SJCRH30 (cell line): ENCODE results near the gene GNAS-AS1. TPM values are rescaled to one million over a fixed set of nuclear protein-coding genes. Genes with fewer than 3 reads are reported as not detected.

Experiments
- DNase-seq, 2 experiments: peaks; one replicate each; pipeline ENCODE4 v3.0.0-alpha.2; 2015 to 2020
- H3K27ac ChIP-seq: fragments of 250-450 bp; sonication (Bioruptor Pico); 2 replicates; pipeline ENCODE4 v1.5.1; 2020; ENCODE audit warnings: mild to moderate bottlenecking, moderate library complexity
- H3K27me3 ChIP-seq: fragments of 250-450 bp; sonication (Bioruptor Pico); 2 replicates; pipeline ENCODE4 v1.5.1; 2020; ENCODE audit warnings: mild to moderate bottlenecking, moderate library complexity
- H3K36me3 ChIP-seq: fragments of 250-450 bp; sonication (Bioruptor Pico); 2 replicates; pipeline ENCODE4 v1.5.1; 2020; ENCODE audit warnings: mild to moderate bottlenecking, moderate library complexity
- H3K4me1 ChIP-seq: fragments of 250-450 bp; sonication (Bioruptor Pico); 2 replicates; pipeline ENCODE4 v1.5.1; 2020; ENCODE audit warnings: mild to moderate bottlenecking, moderate library complexity
- H3K4me3 ChIP-seq: fragments of 250-450 bp; sonication (Bioruptor Pico); 2 replicates; pipeline ENCODE4 v1.5.1; 2020; ENCODE audit warnings: mild to moderate bottlenecking, moderate library complexity
- H3K9me3 ChIP-seq: fragments of 250-450 bp; sonication (Bioruptor Pico); replicated peaks from 2 replicates; pipeline ENCODE4 v1.5.1; 2020; ENCODE audit warnings: mild to moderate bottlenecking, moderate library complexity
- total RNA-seq: library from RNA; depleted of rRNA; stranded (reverse); fragments of >200 nt; shearing (Covaris generic); gene quantifications from 2 replicates; pipeline ENCODE4 v1.2.3, GENCODE V29; 2014

The GNAS-AS1 gene
- total RNA-seq, 1 experiment from 2014 or later: not detected

DNA sequence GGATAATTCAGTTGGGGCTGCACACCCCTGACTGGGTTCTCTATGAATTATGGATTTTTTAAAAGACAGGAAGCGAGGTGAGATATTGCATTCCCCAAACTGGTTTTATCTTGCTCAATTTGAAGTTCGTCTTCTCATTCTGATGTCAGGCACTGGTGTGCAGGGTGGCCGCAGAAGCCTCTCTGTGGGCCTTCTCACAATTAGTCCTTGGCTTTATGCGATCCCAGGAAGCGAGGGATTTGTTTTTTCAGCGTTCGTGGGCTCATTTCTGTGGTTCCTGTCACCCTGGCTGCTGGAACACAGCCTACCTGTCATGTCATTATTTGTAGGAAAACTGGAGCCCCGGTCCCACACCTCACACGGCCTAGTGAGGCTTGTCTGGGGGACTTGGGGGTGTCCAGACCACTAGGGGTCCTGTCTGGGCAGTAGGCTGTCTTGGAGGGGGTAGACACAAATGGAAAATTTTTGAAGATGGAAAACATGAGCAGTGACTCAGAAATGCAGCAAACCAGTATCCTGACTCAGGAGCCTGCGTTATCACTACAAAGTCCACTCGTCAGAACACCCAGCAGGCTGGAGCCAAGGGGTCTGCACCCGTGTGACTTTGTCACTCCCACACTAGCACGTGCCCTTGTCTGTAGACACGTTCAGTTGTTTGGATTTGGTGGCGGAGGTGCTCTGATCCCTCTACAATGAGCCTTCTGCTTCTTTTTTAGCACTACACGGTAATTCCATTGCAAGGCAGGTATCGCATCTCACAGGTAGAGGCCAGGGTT is 42.2 kb downstream of the GNAS-AS1 start:
- Histone ChIP-seq H3K27me3 (peaks cover 17% of the 10 kb centered on the region), H3K9me3 (no peaks in the 10 kb centered on the region), H3K36me3 (no peaks in the 10 kb centered on the region), H3K27ac (no peak overlapping the region), H3K4me1 (no peaks in the 10 kb centered on the region), H3K4me3 (no peak overlapping the region)
- no peak for DNase-seq

DNA sequence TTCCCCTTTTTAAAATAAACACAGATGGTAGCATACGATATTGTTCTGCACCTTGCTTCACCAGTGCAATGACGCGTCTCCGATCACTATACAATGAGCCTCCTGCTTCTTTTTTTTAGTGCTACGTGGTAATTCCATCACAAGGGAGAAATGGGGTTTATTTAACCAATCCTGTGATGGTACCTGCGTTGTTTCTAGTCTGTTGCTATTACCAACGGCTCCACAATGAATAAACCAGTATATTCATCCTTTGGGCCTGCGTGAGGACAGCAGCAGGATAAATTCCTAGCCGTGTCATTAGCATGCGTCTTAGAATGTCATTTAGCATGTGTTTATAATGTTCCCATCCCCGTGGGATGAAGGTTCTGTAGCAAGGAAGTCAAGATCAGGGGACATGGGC is 42.9 kb downstream of the GNAS-AS1 start:
- no peak overlapping the region for H3K4me3 ChIP-seq
- H3K27ac ChIP-seq: no peak overlapping the region
- no peaks in the 10 kb centered on the region for H3K4me1 ChIP-seq
- H3K36me3 ChIP-seq: no peaks in the 10 kb centered on the region
- no peak for DNase-seq
- no peaks in the 10 kb centered on the region for H3K9me3 ChIP-seq
- peaks cover 21% of the 10 kb centered on the region for H3K27me3 ChIP-seq

DNA sequence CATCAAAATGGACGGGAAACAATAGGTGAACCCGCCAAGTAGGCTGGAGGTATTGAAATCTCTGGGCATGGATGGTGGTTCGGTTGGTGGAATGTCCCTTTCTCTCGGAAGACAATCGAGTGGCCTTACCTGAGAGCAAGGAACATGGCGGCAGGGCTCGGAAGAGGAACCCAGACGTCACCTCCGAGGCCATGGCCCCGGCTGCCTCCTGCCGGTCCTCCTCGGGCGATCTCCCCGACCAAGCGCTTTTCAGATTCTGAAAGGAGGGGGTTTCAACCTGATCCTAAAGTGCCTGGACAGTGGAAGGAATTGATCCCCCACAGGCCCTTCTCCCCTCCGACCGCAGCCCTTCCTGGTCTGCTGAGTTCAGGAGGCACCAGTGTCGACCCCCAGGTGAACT is 47.2 kb downstream of the GNAS-AS1 start:
- Histone ChIP-seq H3K36me3 (no peaks in the 10 kb centered on the region), H3K9me3 (no peaks in the 10 kb centered on the region), H3K4me3 (no peak overlapping the region), H3K27ac (no peak overlapping the region), H3K27me3 (peaks cover 34% of the 10 kb centered on the region), H3K4me1 (no peaks in the 10 kb centered on the region)
- no peak for DNase-seq

DNA sequence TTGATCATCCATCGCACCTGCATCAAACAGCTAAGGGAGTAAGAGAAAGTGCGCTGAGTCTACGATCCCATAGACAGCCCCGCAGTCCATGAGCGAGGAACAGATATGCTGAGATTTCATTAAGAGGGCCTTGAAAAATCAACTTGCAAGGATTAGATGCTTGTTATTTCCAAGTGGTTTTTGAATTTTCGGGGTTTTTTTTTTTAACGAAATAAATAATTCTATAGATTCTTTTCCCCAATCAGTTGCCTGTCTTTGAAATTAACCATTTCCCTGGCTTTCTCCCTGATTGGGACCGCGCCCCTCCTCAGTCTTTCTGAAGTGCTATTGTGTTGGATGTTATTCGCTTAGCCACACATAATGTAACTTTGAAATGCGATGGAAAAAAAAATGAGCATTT is 48.6 kb downstream of the GNAS-AS1 start:
- H3K27me3 ChIP-seq: peaks cover 37% of the 10 kb centered on the region
- no peak overlapping the region for H3K27ac ChIP-seq
- no peaks in the 10 kb centered on the region for H3K4me1 ChIP-seq
- no peaks in the 10 kb centered on the region for H3K36me3 ChIP-seq
- no peaks in the 10 kb centered on the region for H3K9me3 ChIP-seq
- H3K4me3 ChIP-seq: no peak overlapping the region
- DNase-seq: no peak

DNA sequence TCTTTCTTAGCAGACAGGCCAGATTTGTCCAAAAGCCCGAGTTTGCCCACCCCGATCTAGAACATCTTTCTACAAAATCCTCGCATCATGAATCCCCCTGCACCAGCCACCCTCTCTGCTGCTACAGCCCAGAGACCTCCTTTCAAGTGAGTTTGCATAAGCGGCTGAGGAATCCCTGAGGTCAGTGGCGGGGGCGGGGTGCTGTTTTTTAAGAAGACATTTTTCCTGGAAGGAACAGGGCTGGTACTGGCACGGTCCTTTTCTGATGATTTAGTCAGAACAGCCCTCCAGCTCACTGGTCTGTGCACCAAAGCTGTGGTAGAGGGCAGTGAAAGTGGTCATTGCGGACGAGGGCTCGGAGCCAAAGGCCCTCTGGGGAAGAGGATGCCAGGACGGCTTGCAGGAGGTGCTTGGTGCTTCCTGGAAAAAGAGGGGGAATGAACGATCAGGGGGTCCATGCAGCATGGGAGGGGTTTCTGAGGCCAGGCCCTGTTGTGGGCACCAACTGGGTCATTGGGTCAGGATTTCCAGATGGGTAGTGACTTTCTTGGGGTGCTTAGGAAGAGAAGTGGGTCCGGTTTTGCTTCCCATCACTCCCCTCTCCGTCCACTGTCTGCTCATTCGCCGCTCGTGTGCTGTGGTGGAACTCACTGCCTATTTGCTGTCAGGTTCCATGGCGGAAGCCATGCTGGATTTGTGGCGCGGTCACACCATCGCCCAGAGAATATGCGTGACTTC is 50.4 kb downstream of the GNAS-AS1 start:
- no peaks in the 10 kb centered on the region for H3K4me1 ChIP-seq
- H3K36me3 ChIP-seq: no peaks in the 10 kb centered on the region
- no peak overlapping the region for H3K4me3 ChIP-seq
- H3K27ac ChIP-seq: no peak overlapping the region
- no peaks in the 10 kb centered on the region for H3K9me3 ChIP-seq
- peaks cover 46% of the 10 kb centered on the region for H3K27me3 ChIP-seq
- DNase-seq: no peak

DNA sequence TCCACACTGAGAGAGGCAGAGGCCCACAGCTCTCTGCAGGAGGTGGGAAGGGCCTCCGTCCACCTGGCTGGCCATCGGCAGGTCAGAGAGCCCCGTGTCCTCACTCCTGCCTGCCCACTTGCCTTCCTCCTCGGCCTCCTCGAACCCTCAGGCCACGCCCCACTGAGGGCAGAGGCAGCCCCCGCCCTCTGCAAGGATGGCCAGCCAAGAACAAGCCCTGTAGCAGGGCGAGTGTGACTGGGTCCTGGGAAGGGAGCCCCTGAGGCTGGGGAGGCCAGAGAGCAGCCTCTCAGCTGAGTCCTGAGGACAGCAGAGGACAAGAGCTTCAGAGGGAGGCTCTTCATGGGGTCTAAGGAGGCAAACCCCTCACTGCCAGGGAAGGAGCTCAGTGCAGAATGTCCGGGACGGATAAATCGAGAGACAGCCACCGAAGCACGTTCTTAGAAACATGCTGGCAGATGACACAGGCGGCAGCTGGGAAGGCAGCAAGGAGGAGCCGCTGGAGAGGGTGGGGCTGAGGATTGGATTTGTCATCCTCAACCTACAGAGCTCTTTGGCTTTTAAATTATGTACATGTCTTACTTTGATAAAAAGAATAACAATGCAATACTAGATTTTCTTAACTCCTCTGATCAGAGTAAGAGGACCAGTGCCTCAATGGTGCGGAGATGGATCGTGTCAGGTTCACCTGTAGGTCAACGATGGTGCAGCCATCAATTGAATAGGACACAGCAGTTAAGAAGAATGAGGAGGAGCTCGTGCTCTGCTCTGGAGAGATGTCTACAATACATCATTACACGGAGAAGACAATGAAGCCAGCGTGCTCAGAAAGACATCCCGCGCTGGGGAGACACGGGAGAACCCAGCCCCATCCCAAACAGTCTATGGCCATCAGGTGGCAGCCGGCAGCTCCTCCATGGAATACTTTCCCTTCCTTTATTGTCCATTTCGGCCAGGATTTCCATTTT is 53.0 kb downstream of the GNAS-AS1 start:
- Histone ChIP-seq H3K4me1 (no peaks in the 10 kb centered on the region), H3K27me3 (peaks cover 49% of the 10 kb centered on the region), H3K36me3 (no peaks in the 10 kb centered on the region), H3K27ac (no peak overlapping the region), H3K9me3 (no peaks in the 10 kb centered on the region), H3K4me3 (no peak overlapping the region)
- peak in 1 of 2 experiments; percentile 41 for DNase-seq

DNA sequence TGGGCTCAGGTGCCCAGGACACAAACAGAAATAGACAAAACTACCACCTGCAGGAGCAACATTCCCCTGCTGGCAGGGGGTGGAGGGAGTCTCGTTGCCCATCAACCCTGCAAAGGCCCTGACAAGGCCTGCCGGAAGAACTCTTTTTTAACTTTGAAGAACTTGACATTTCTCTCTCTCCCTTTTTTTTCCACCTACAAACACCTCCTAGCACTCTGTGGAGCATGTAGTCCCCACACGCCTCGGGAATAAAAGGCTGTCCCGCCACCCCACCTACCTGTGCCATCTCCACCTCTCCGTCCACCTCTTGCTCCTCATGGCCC is 54.8 kb downstream of the GNAS-AS1 start:
- H3K27me3 ChIP-seq: peaks cover 45% of the 10 kb centered on the region
- no peak for DNase-seq
- H3K36me3 ChIP-seq: no peaks in the 10 kb centered on the region
- H3K4me3 ChIP-seq: no peak overlapping the region
- no peak overlapping the region for H3K27ac ChIP-seq
- H3K4me1 ChIP-seq: no peaks in the 10 kb centered on the region
- H3K9me3 ChIP-seq: no peaks in the 10 kb centered on the region

DNA sequence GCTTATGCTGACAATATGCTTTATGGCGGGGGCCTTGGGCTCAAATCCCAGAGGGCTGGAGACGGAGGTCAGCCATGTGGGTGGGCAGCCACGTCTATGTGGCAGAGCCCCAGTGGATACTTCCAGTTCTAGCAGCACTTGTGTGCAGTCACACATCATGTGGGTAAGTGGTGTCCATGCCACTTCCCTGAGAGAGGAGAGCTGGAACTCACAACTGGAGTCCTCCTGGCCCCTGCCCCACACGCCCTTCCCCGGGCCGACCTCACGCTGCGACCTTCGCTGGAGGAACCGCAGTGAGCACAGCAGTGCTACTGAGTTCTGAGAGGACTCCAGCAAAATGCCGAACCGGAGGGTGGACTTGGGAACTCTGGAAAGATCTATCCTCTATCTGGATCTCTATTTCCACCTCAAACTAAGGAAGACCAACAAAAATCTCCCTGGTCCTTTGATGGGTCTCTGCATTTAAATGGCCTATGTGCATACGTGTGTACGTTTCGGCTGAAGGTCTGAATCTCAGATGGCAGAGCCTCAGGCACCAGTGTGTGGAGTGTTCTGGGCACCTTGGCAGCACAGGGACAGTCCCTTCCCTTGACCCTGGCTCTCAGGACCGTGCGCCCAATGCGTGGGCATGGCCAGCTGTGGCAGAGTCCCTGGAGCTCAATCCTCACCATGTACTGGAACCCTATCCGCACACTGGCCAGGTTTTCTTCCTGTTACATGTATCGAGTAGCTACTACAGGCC is 55.4 kb downstream of the GNAS-AS1 start:
- no peak overlapping the region for H3K4me3 ChIP-seq
- no peak for DNase-seq
- H3K27me3 ChIP-seq: peaks cover 40% of the 10 kb centered on the region
- no peak overlapping the region for H3K27ac ChIP-seq
- H3K36me3 ChIP-seq: no peaks in the 10 kb centered on the region
- no peaks in the 10 kb centered on the region for H3K4me1 ChIP-seq
- no peaks in the 10 kb centered on the region for H3K9me3 ChIP-seq

DNA sequence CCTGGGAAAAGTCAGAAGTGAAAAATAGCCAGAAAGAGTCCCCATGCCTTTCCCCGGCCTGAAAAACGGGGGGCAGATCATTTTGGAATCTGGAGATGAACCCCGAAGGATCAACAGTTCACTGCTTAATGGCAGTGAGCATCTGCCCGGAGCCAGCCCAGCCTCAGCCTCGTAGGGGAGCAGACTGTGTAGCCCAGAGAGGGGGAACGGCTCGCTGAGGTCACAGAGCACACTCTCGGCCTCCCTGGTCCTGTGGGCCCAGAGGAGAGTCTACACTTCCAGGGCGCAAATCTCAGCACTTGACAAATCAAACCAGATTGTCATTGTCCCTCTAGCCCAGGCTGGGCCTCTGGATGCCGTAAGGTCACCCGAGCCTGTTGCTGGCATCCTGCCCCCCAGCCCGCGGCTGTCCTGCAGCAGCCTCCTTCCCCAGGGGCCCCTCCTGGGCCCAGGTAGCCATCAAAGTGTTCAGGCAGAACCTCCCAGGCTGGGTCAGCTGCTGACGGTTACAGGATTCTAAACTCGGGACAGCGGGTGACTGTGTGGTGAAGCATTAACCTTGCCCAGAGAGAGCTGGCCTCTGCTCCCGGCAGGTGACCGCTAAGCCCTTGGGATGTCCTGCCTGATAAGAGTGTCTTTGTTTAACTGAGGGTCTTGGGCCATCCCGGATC is 56.1 kb downstream of the GNAS-AS1 start:
- H3K36me3 ChIP-seq: no peaks in the 10 kb centered on the region
- DNase-seq: peak in 1 of 2 experiments; percentile 32
- H3K27me3 ChIP-seq: peaks cover 36% of the 10 kb centered on the region
- no peak overlapping the region for H3K27ac ChIP-seq
- no peak overlapping the region for H3K4me3 ChIP-seq
- H3K9me3 ChIP-seq: no peaks in the 10 kb centered on the region
- no peaks in the 10 kb centered on the region for H3K4me1 ChIP-seq

DNA sequence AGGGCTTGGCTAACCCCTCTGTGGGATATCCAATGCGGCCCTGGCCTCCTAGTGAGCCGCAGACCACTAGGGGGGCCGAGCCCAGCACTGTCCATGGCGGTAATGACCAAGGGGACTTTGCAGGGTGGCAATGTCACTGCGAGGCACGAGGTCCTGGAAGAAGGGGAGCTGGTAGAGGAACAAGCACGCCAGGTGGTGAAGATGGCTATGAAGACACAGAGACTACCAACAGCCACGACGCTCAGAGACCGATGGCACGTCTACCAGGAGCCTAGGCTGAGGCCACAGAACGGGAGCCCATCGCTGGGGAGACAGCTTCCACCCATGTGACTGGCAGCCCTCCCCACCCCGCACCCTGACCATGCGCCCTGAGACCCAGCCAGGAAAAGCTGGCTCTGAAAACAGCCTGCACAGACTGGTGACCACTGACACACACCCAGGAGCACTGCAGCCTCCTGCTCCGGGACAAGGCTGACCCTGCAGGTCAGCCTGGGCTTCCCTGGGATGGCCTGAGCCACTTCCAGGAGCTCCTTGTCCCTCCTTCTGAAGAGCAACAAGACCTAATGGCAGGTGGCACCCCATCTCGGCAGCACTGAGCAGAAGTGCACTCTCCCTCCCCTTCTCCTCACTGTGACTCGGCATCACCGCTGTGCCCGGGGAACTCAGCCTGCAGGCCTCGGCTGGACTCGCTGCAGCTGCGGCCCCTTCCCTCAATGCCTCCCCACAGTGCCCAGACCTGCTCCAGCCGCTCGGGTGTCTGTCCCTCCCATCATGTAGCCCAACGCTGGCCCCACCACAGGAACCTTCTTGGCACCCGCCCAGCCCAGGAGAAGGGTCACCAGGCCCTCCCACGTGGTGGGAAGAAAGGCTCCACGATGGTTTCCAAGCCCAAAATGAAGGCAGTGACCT is 56.9 kb downstream of the GNAS-AS1 start:
- H3K4me1 ChIP-seq: no peaks in the 10 kb centered on the region
- H3K27me3 ChIP-seq: peaks cover 36% of the 10 kb centered on the region
- no peak overlapping the region for H3K27ac ChIP-seq
- H3K9me3 ChIP-seq: no peaks in the 10 kb centered on the region
- no peak overlapping the region for H3K4me3 ChIP-seq
- no peaks in the 10 kb centered on the region for H3K36me3 ChIP-seq
- DNase-seq: no peak

DNA sequence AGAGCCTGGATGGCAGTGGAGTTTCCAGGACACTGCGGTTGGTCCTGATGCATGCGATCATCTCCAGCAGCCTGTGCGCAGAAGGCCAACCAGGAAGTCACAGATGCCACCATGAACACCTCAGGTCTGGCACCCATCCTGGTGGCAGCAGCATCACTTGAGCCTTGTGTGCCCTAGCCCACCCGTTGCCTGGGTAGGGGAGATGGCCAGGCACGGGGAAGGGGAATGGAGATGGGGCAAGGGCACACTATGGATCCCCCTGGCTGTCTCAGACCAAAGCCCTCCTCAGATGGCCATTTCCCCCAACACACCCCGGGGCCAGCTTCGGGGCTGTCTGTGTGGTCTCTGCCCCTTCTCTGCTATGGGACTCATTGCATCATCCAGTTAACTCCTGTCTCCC is 58.3 kb downstream of the GNAS-AS1 start:
- Histone ChIP-seq H3K9me3 (no peaks in the 10 kb centered on the region), H3K36me3 (no peaks in the 10 kb centered on the region), H3K4me1 (no peaks in the 10 kb centered on the region), H3K4me3 (no peak overlapping the region), H3K27me3 (peaks cover 26% of the 10 kb centered on the region), H3K27ac (no peak overlapping the region)
- no peak for DNase-seq

DNA sequence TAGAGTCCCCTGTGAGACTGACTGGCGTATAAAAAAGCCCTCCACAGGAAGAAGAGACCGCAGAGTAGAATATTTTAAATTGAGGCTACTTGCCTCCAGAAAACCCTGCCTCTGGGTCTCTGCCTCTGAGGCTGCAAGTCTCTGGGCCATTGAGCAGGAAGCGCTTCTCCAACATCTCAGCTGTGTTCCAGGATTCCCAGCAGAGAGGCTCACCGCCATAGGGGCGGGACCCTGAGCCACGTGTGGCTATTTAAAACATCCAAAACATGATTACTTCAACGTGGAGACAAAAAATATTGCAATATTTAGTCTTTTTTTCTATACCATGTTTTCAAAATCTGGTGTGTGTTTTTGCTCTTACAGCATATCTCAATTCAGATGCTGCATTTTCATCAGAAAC is 59.4 kb downstream of the GNAS-AS1 start:
- Histone ChIP-seq H3K9me3 (no peaks in the 10 kb centered on the region), H3K36me3 (no peaks in the 10 kb centered on the region), H3K4me3 (no peak overlapping the region), H3K27me3 (peaks cover 18% of the 10 kb centered on the region), H3K4me1 (no peaks in the 10 kb centered on the region), H3K27ac (no peak overlapping the region)
- DNase-seq: no peak

DNA sequence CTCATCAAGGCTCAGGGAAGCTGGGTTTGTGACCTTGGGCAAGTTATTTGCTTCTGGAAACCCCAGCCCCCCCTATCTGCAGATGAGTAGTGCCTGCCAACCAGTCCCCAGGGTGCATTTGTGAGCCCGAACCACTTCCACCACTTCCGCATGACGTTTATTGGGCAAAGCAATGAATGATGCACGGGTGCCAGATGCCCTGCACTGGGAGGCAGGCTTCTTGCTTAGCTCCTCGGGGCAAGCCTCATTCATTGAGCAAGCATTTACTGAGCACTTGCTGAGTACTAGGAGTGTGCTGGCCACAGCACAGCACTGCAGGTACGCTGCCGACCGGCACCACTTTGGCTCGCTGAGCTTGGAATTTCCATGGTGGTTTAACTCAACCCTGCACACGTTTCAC is 60.2 kb downstream of the GNAS-AS1 start:
- no peaks in the 10 kb centered on the region for H3K36me3 ChIP-seq
- peaks cover 10% of the 10 kb centered on the region for H3K27me3 ChIP-seq
- no peak for DNase-seq
- H3K4me1 ChIP-seq: no peaks in the 10 kb centered on the region
- H3K27ac ChIP-seq: no peak overlapping the region
- no peak overlapping the region for H3K4me3 ChIP-seq
- no peaks in the 10 kb centered on the region for H3K9me3 ChIP-seq
